Spinal cord (tissue), 10 donors: Measurements from ENCODE around the gene DGUOK. TPM values are rescaled to one million over a fixed set of nuclear protein-coding genes. Genes with fewer than 3 reads are reported as not detected.

Source experiments
- DNase-seq, 6 donors: peaks; one replicate each; pipeline versions ENCODE4 v3.0.0 to v3.0.0-alpha.2; 2013 to 2015; ENCODE audit warnings: low spot score in 6 of 6, low read depth in 4 of 6
- H3K27ac ChIP-seq: one replicate; pipeline ENCODE4 v1.5.1; 2013; ENCODE audit warnings: low read depth, low read length, control low read depth
- H3K27me3 ChIP-seq: one replicate; pipeline ENCODE4 v1.6.1; 2013; ENCODE audit warnings: low read length; ENCODE audit not compliant: control insufficient read depth, insufficient read depth
- H3K36me3 ChIP-seq: one replicate; pipeline ENCODE4 v1.6.1; 2013; ENCODE audit warnings: low read length; ENCODE audit not compliant: control insufficient read depth, insufficient read depth
- H3K4me1 ChIP-seq: one replicate; pipeline ENCODE4 v1.6.1; 2013; ENCODE audit warnings: low read length; ENCODE audit not compliant: control insufficient read depth, insufficient read depth
- H3K4me3 ChIP-seq: one replicate; pipeline ENCODE4 v1.5.1; 2013; ENCODE audit warnings: low read depth, low read length, control low read depth
- H3K9me3 ChIP-seq: one replicate; pipeline ENCODE4 v1.6.1; 2013; ENCODE audit warnings: low read length; ENCODE audit not compliant: control insufficient read depth, insufficient read depth
- WGBS: methylation state at CpG from one replicate; pipeline ENCODE4 v1.1.5; 2013; ENCODE audit warnings: missing lambda C conversion rate; ENCODE audit not compliant: insufficient coverage; 5-methylcytosine and 5-hydroxymethylcytosine counted together
- polyA plus RNA-seq, 2 donors: library from polyadenylated mRNA; unstranded; fragments of 120-200 nt; gene quantifications; one replicate each; pipeline ENCODE4 v1.2.1, GENCODE V29; 2013; ENCODE audit not compliant: insufficient read length in 2 of 2
- small RNA-seq: library from RNA; depleted of rRNA; stranded (forward); fragments of <200 nt; gene quantifications from one replicate; pipeline ENCODE3, GENCODE V24; 2014; ENCODE audit warnings: low replicate concordance
- total RNA-seq, 2 donors: library from RNA; depleted of rRNA in 1 of 2; stranded (reverse); fragments of 120-200 nt in 1 of 2; fragments of >200 nt in 1 of 2; gene quantifications; one replicate each; pipeline versions ENCODE4 v1.2.3 to v1.2.4, GENCODE V29; 2013 to 2014
- donor health status: healthy.

The DGUOK gene
- total and polyA plus RNA-seq, 4 donors: 30.5 to 89.0 (median 75.2) TPM

DNA sequence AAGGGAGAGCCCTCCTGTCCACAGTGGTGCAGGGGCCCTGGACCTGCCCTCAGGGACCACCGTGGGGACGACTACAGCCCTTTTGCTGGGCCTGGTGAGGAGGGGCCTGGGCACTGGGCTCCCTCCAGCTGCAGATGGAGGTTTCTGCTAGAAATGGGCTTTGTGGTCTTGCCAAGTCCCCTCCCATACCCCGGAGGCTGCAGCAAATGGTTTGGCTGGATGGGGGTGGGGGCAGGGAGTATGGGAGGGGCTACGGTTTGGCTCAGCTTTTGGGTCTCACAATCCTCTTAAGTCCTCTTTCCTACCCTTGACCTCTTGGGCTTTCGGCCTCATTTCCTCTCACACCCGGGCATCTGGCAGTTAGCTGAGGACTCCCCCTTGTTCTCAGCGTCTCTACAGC lies 79.8 kb downstream of the DGUOK start:
- Histone ChIP-seq H3K27me3 (no peaks in the 10 kb centered on the region), H3K36me3 (peaks cover 14% of the 10 kb centered on the region), H3K4me1 (peaks cover 75% of the 10 kb centered on the region), H3K9me3 (no peaks in the 10 kb centered on the region), H3K27ac (no peak overlapping the region), H3K4me3 (no peak overlapping the region)
- 0% methylated on average over 2 of the region's 7 CpGs for WGBS
- peak in 2 of 6 donors; percentile 75 to 83 for DNase-seq

DNA sequence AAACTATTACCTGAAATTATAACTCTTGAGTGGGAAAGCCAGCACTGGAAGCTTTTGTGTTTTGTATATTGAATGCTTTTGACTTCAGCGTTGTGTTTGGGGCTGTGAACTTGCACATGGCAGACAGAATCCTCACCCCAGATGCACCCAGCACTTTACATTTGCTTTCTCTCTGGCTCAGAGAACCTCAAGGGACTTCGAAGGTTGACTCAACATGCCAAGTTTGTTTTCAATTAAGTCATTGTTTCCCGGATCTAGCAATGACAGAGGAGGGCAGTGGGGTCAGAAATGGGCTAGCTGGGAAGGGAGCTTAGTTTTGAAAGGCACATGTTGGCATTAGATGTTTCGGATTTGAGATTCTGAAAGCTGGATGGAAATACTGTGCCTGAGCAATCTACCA lies 80.4 kb downstream of the DGUOK start:
- H3K36me3 ChIP-seq: peaks cover 14% of the 10 kb centered on the region
- no peak for DNase-seq
- no peak overlapping the region for H3K4me3 ChIP-seq
- no peak overlapping the region for H3K27ac ChIP-seq
- no peaks in the 10 kb centered on the region for H3K27me3 ChIP-seq
- peaks cover 69% of the 10 kb centered on the region for H3K4me1 ChIP-seq
- 37% methylated on average over 3 of the region's 4 CpGs for WGBS
- H3K9me3 ChIP-seq: no peaks in the 10 kb centered on the region

DNA sequence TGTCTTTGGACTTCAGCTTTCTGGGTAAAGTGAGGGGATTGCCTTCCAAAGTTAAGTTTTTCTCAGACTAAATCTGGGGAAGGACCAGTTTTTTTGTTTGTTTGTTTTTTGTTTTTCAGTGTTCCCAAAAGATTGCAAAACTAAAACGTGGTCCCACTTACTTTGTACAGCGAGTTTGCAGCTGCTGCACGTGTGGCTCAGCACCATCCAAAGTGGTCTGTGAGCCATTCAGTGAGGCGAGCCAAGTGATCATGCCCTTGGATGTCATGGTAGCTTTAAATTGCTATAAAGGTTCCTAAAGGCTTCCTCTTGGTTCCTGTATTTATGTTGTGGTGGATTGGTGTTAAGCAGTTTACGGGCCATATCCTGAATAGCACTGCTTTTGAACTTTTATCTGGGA lies 81.0 kb downstream of the DGUOK start:
- Histone ChIP-seq H3K36me3 (peaks cover 14% of the 10 kb centered on the region), H3K4me3 (no peak overlapping the region), H3K9me3 (no peaks in the 10 kb centered on the region), H3K4me1 (peaks cover 66% of the 10 kb centered on the region), H3K27ac (no peak overlapping the region), H3K27me3 (no peaks in the 10 kb centered on the region)
- 63% methylated on average over 4 of the region's 5 CpGs for WGBS
- no peak for DNase-seq

Small RNAs within 50 kb of the gene (small RNA-seq; reads per million reads assigned to genes)
- gene AC110801.1: not detected
- gene RNA5SP97: not detected

Other genes with a start within 250 kb of the DGUOK start
- gene TPRKB, start 189.5 kb upstream of the DGUOK start, total RNA-seq: 10 to 100 TPM; 31.3 to 34.9 TPM
- 10 to 100 TPM; 55.4 to 55.7 TPM for gene TPRKB, start 189.5 kb upstream of the DGUOK start, polyA plus RNA-seq
- 10 to 100 TPM; 24.5 to 29.9 TPM for gene DUSP11, start 146.8 kb upstream of the DGUOK start, total RNA-seq
- gene DUSP11, start 146.8 kb upstream of the DGUOK start, polyA plus RNA-seq: 10 to 100 TPM; 18.9 to 22.1 TPM
- gene C2orf78, start 142.7 kb upstream of the DGUOK start, total RNA-seq: not detected
- not detected for gene C2orf78, start 142.7 kb upstream of the DGUOK start, polyA plus RNA-seq
- gene STAMBP, start 97.9 kb upstream of the DGUOK start, total RNA-seq: 10 to 100 TPM; 34.7 to 51.3 TPM
- gene STAMBP, start 97.9 kb upstream of the DGUOK start, polyA plus RNA-seq: 10 to 100 TPM; 71.9 to 86.9 TPM
- gene ACTG2, start 33.9 kb upstream of the DGUOK start, total RNA-seq: 10 to 100 TPM in 1 of 2 donors, 1 to 10 TPM in 1; 5.3 to 21.0 TPM
- gene ACTG2, start 33.9 kb upstream of the DGUOK start, polyA plus RNA-seq: 1 to 10 TPM; 5.5 to 6.9 TPM
- gene TET3, start 58.0 kb downstream of the DGUOK start, total RNA-seq: 10 to 100 TPM; 12.5 to 13.1 TPM
- gene TET3, start 58.0 kb downstream of the DGUOK start, polyA plus RNA-seq: 10 to 100 TPM; 15.9 to 19.2 TPM
- gene BOLA3, start 221.0 kb downstream of the DGUOK start, total RNA-seq: 10 to 100 TPM; 27.1 to 37.2 TPM
- 10 to 100 TPM; 46.1 to 50.2 TPM for gene BOLA3, start 221.0 kb downstream of the DGUOK start, polyA plus RNA-seq